ENCODE data around the gene TOR1A. TPM values are rescaled to one million over a fixed set of nuclear protein-coding genes. Genes with fewer than 3 reads are reported as not detected.

TOR1A gene
- total RNA-seq, 1 donor from 2014 or later = 55.1 TPM

Other genes starting within 250 kb of the TOR1A start
- not detected in 2 replicates for gene C9orf50, start 203.0 kb downstream of the TOR1A start, total RNA-seq
- 34.4 and 38.6 TPM in 2 replicates for gene NTMT1, start 198.0 kb downstream of the TOR1A start, total RNA-seq
- 23.7 and 24.9 TPM in 2 replicates for gene ASB6, start 182.0 kb downstream of the TOR1A start, total RNA-seq
- 0.64 and 0.73 TPM in 2 replicates for gene PRRX2, start 158.5 kb downstream of the TOR1A start, total RNA-seq
- gene PTGES, start 71.1 kb downstream of the TOR1A start, total RNA-seq = 0.09 TPM in 1 of 2 replicates, not detected in the other
- gene TOR1B, start 21.0 kb downstream of the TOR1A start, total RNA-seq = 22.5 and 23.4 TPM in 2 replicates
- 73.7 and 79.8 TPM in 2 replicates for gene C9orf78, start 11.1 kb upstream of the TOR1A start, total RNA-seq
- gene USP20, start 11.3 kb upstream of the TOR1A start, total RNA-seq = 75.2 and 78.4 TPM in 2 replicates
- 198 TPM in 2 replicates for gene FNBP1, start 219.1 kb upstream of the TOR1A start, total RNA-seq
- gene GPR107, start 229.8 kb upstream of the TOR1A start, total RNA-seq = 21.7 and 22.3 TPM in 2 replicates